Activated CD4-positive, alpha-beta T cell treated with anti-CD3 and anti-CD28 coated beads, Interleukin-2, amount 10 ng/mL, durations not matched to agents 7 days and 5 days (primary cell): ENCODE measurements around the gene RGS18. TPM values are rescaled to one million over a fixed set of nuclear protein-coding genes. Genes with fewer than 3 reads are reported as not detected.
"Not testable (repeated sequence)": the region's sequence is repeated elsewhere in the genome, so short reads cannot be mapped to it uniquely, and the experiment has no call there.

Source experiments
- CTCF ChIA-PET: fragments of 350-600 bp; sonication (Branson Sonifier 250); formaldehyde crosslinking; loops from one replicate; lab custom pipeline; 2021; ENCODE audit warnings: antibody characterized with exemption; lab: Charles Lee
- POLR2A ChIA-PET: fragments of 350-600 bp; sonication (Branson Sonifier 250); formaldehyde crosslinking; loops from one replicate; lab custom pipeline; 2021; ENCODE audit warnings: antibody characterized with exemption; lab: Charles Lee
- DNase-seq: peaks from one replicate; pipeline ENCODE4 v3.0.0-alpha.2; 2020
- H3K27ac Mint-ChIP-seq: one replicate; pipeline ENCODE4 v1.8.0; 2021; ENCODE audit warnings: mild to moderate bottlenecking, moderate library complexity, mixed read lengths
- H3K27me3 Mint-ChIP-seq: one replicate; pipeline ENCODE4 v1.8.0; 2021; ENCODE audit warnings: mixed read lengths
- H3K36me3 Mint-ChIP-seq: one replicate; pipeline ENCODE4 v1.8.0; 2021; ENCODE audit warnings: low read depth, mixed read lengths
- H3K4me1 Mint-ChIP-seq: one replicate; pipeline ENCODE4 v1.8.0; 2021; ENCODE audit warnings: mixed read lengths
- H3K4me3 Mint-ChIP-seq: one replicate; pipeline ENCODE4 v1.8.0; 2021; ENCODE audit warnings: mild to moderate bottlenecking, moderate library complexity, mixed read lengths
- H3K9me3 Mint-ChIP-seq: one replicate; pipeline ENCODE4 v1.8.0; 2021; ENCODE audit warnings: mixed read lengths
- total RNA-seq, 2 experiments: library from RNA; stranded (reverse); gene quantifications; one replicate each; pipeline ENCODE4 v1.2.3, GENCODE V29; 2021

Gene RGS18
- total RNA-seq, 2 experiments from 2014 or later = 0.15 to 0.30 TPM

- H3K4me1 Mint-ChIP-seq = no peaks in the 10 kb centered on the region
- no peaks in the 10 kb centered on the region for H3K27me3 Mint-ChIP-seq
- POLR2A ChIA-PET = no interaction called here
- DNase-seq = no peak
- H3K27ac Mint-ChIP-seq = no peak overlapping the region
- CTCF ChIA-PET = no interaction called here
- H3K4me3 Mint-ChIP-seq = no peak overlapping the region
- no peaks in the 10 kb centered on the region for H3K9me3 Mint-ChIP-seq
- no peaks in the 10 kb centered on the region for H3K36me3 Mint-ChIP-seq
These were observed 11.0 kb upstream of the RGS18 start for GRCh38 chr1:192147221-192147620.

GRCh38 chr1:192147696-192148095, 10.6 kb upstream of the RGS18 start:
- H3K4me3 Mint-ChIP-seq = no peak overlapping the region
- CTCF ChIA-PET = no interaction called here
- H3K27ac Mint-ChIP-seq = no peak overlapping the region
- no peaks in the 10 kb centered on the region for H3K36me3 Mint-ChIP-seq
- POLR2A ChIA-PET = no interaction called here
- H3K27me3 Mint-ChIP-seq = no peaks in the 10 kb centered on the region
- no peaks in the 10 kb centered on the region for H3K4me1 Mint-ChIP-seq
- H3K9me3 Mint-ChIP-seq = no peaks in the 10 kb centered on the region
- no peak for DNase-seq

GRCh38 chr1:192151176-192151575, 7.1 kb upstream of the RGS18 start:
- H3K4me3 Mint-ChIP-seq = no peak overlapping the region
- H3K27ac Mint-ChIP-seq = no peak overlapping the region
- DNase-seq = no peak
- H3K4me1 Mint-ChIP-seq = no peaks in the 10 kb centered on the region
- ChIA-PET POLR2A (no interaction called here), CTCF (no interaction called here)
- H3K27me3 Mint-ChIP-seq = no peaks in the 10 kb centered on the region
- no peaks in the 10 kb centered on the region for H3K36me3 Mint-ChIP-seq
- H3K9me3 Mint-ChIP-seq = no peaks in the 10 kb centered on the region

- H3K27ac Mint-ChIP-seq = no peak overlapping the region
- H3K9me3 Mint-ChIP-seq = no peaks in the 10 kb centered on the region
- DNase-seq = no peak
- no peaks in the 10 kb centered on the region for H3K27me3 Mint-ChIP-seq
- no peaks in the 10 kb centered on the region for H3K4me1 Mint-ChIP-seq
- ChIA-PET POLR2A (no interaction called here), CTCF (no interaction called here)
- no peaks in the 10 kb centered on the region for H3K36me3 Mint-ChIP-seq
- H3K4me3 Mint-ChIP-seq = no peak overlapping the region
These were observed 5.0 kb upstream of the RGS18 start for GRCh38 chr1:192153276-192153675.

- peaks cover 2% of the 10 kb centered on the region for H3K4me1 Mint-ChIP-seq
- no peaks in the 10 kb centered on the region for H3K9me3 Mint-ChIP-seq
- POLR2A ChIA-PET = no interaction called here
- H3K4me3 Mint-ChIP-seq = no peak overlapping the region
- no peak overlapping the region for H3K27ac Mint-ChIP-seq
- CTCF ChIA-PET = no interaction called here
- H3K27me3 Mint-ChIP-seq = no peaks in the 10 kb centered on the region
- no peaks in the 10 kb centered on the region for H3K36me3 Mint-ChIP-seq
- no peak for DNase-seq
These were observed 1.2 kb upstream of the RGS18 start for GRCh38 chr1:192157067-192157466.

- Mint-ChIP-seq H3K27ac (no peak overlapping the region), H3K4me3 (no peak overlapping the region), H3K27me3 (no peaks in the 10 kb centered on the region), H3K9me3 (no peaks in the 10 kb centered on the region), H3K36me3 (no peaks in the 10 kb centered on the region), H3K4me1 (peaks cover 2% of the 10 kb centered on the region)
- CTCF ChIA-PET = no interaction called here
- POLR2A ChIA-PET = no interaction called here
- no peak for DNase-seq
These were observed 752 bp downstream of the RGS18 start for GRCh38 chr1:192159014-192159413.

- peaks cover 2% of the 10 kb centered on the region for H3K4me1 Mint-ChIP-seq
- H3K9me3 Mint-ChIP-seq = no peaks in the 10 kb centered on the region
- ChIA-PET POLR2A (no interaction called here), CTCF (no interaction called here)
- DNase-seq = no peak
- H3K4me3 Mint-ChIP-seq = no peak overlapping the region
- no peaks in the 10 kb centered on the region for H3K36me3 Mint-ChIP-seq
- H3K27ac Mint-ChIP-seq = no peak overlapping the region
- H3K27me3 Mint-ChIP-seq = no peaks in the 10 kb centered on the region
These were observed 1.5 kb downstream of the RGS18 start for GRCh38 chr1:192159781-192160180.

- DNase-seq = no peak
- Mint-ChIP-seq H3K36me3 (no peaks in the 10 kb centered on the region), H3K9me3 (no peaks in the 10 kb centered on the region), H3K27me3 (no peaks in the 10 kb centered on the region), H3K4me1 (peaks cover 2% of the 10 kb centered on the region), H3K4me3 (no peak overlapping the region), H3K27ac (no peak overlapping the region)
- ChIA-PET CTCF (interaction anchor here (0.7 kb wide), 1 partner anchor 1052 kb away, joined by 3 read pairs; no protein-coding TSS in a partner anchor), POLR2A (no interaction called here)
These were observed 1.9 kb downstream of the RGS18 start for GRCh38 chr1:192160196-192160595.

- ChIA-PET POLR2A (no interaction called here), CTCF (no interaction called here)
- no peak for DNase-seq
- no peaks in the 10 kb centered on the region for H3K27me3 Mint-ChIP-seq
- peaks cover 2% of the 10 kb centered on the region for H3K9me3 Mint-ChIP-seq
- H3K4me1 Mint-ChIP-seq = peaks cover 2% of the 10 kb centered on the region
- H3K27ac Mint-ChIP-seq = no peak overlapping the region
- no peaks in the 10 kb centered on the region for H3K36me3 Mint-ChIP-seq
- no peak overlapping the region for H3K4me3 Mint-ChIP-seq
These were observed 3.7 kb downstream of the RGS18 start for GRCh38 chr1:192161976-192162375.

GRCh38 chr1:192162376-192162775, 4.1 kb downstream of the RGS18 start:
- no peaks in the 10 kb centered on the region for H3K27me3 Mint-ChIP-seq
- H3K9me3 Mint-ChIP-seq = peaks cover 2% of the 10 kb centered on the region
- H3K4me1 Mint-ChIP-seq = peaks cover 2% of the 10 kb centered on the region
- ChIA-PET CTCF (no interaction called here), POLR2A (no interaction called here)
- H3K36me3 Mint-ChIP-seq = no peaks in the 10 kb centered on the region
- H3K4me3 Mint-ChIP-seq = no peak overlapping the region
- DNase-seq = no peak
- H3K27ac Mint-ChIP-seq = no peak overlapping the region

- H3K4me3 Mint-ChIP-seq, H3K27me3 Mint-ChIP-seq, CTCF ChIA-PET, H3K4me1 Mint-ChIP-seq, H3K36me3 Mint-ChIP-seq, POLR2A ChIA-PET, H3K27ac Mint-ChIP-seq, DNase-seq, H3K9me3 Mint-ChIP-seq: not testable (repeated sequence)
These were observed 6.7 kb downstream of the RGS18 start for GRCh38 chr1:192165002-192165401.

- H3K27ac Mint-ChIP-seq = no peak overlapping the region
- no peaks in the 10 kb centered on the region for H3K27me3 Mint-ChIP-seq
- no peak for DNase-seq
- no peak overlapping the region for H3K4me3 Mint-ChIP-seq
- ChIA-PET POLR2A (no interaction called here), CTCF (no interaction called here)
- H3K4me1 Mint-ChIP-seq = no peaks in the 10 kb centered on the region
- no peaks in the 10 kb centered on the region for H3K36me3 Mint-ChIP-seq
- H3K9me3 Mint-ChIP-seq = peaks cover 2% of the 10 kb centered on the region
These were observed 8.7 kb downstream of the RGS18 start for GRCh38 chr1:192167011-192167410.

GRCh38 chr1:192167911-192168700, 9.8 kb downstream of the RGS18 start:
- no peaks in the 10 kb centered on the region for H3K36me3 Mint-ChIP-seq
- H3K9me3 Mint-ChIP-seq = peaks cover 2% of the 10 kb centered on the region
- no peak overlapping the region for H3K27ac Mint-ChIP-seq
- no peak for DNase-seq
- H3K4me1 Mint-ChIP-seq = no peaks in the 10 kb centered on the region
- no peak overlapping the region for H3K4me3 Mint-ChIP-seq
- ChIA-PET POLR2A (no interaction called here), CTCF (no interaction called here)
- H3K27me3 Mint-ChIP-seq = no peaks in the 10 kb centered on the region

GRCh38 chr1:192168964-192169363, 10.7 kb downstream of the RGS18 start:
- Mint-ChIP-seq H3K4me3 (no peak overlapping the region), H3K36me3 (no peaks in the 10 kb centered on the region), H3K9me3 (peaks cover 2% of the 10 kb centered on the region), H3K27me3 (no peaks in the 10 kb centered on the region), H3K4me1 (no peaks in the 10 kb centered on the region), H3K27ac (no peak overlapping the region)
- DNase-seq = no peak
- ChIA-PET CTCF (no interaction called here), POLR2A (no interaction called here)
